GM18870 (cell line): Measurements from ENCODE around the gene GPATCH11.

Experiments used
- ATAC-seq: cut with Tn5 transposase; IDR thresholded peaks from one replicate; pipeline ENCODE4 v1.9.1; 2021; ENCODE audit warnings: moderate library complexity; ENCODE audit not compliant: unreplicated experiment

GPATCH11 gene

GRCh38 chr2:37104178-37104577, 19.9 kb downstream of the GPATCH11 start:
- ATAC-seq = no peak

- no peak for ATAC-seq
Measured at GRCh38 chr2:37105150-37105549, 20.8 kb downstream of the GPATCH11 start.

- no peak for ATAC-seq
Measured at GRCh38 chr2:37109523-37109922, 25.2 kb downstream of the GPATCH11 start.

- ATAC-seq = no peak
Measured at GRCh38 chr2:37110306-37111212, 26.2 kb downstream of the GPATCH11 start.

- ATAC-seq = no peak
Measured at GRCh38 chr2:37111958-37112357, 27.6 kb downstream of the GPATCH11 start.

- ATAC-seq = no peak
Measured at GRCh38 chr2:37117566-37117965, 33.2 kb downstream of the GPATCH11 start.

- ATAC-seq = no peak
Measured at GRCh38 chr2:37119157-37119556, 34.8 kb downstream of the GPATCH11 start.

- no peak for ATAC-seq
Measured at GRCh38 chr2:37125416-37125815, 41.1 kb downstream of the GPATCH11 start.

GRCh38 chr2:37132914-37133313, 48.6 kb downstream of the GPATCH11 start:
- ATAC-seq = no peak

- ATAC-seq = no peak
Measured at GRCh38 chr2:37142546-37142945, 58.2 kb downstream of the GPATCH11 start.

- ATAC-seq = no peak
Measured at GRCh38 chr2:37143974-37144373, 59.7 kb downstream of the GPATCH11 start.

- ATAC-seq = no peak
Measured at GRCh38 chr2:37146062-37146461, 61.7 kb downstream of the GPATCH11 start.

GRCh38 chr2:37148325-37148724, 64.0 kb downstream of the GPATCH11 start:
- ATAC-seq = no peak
